Testis (tissue), 3 donors: ENCODE data around the gene F2. TPM values are rescaled to one million over a fixed set of nuclear protein-coding genes. Genes with fewer than 3 reads are reported as not detected.
"Not testable (repeated sequence)": the region's sequence is repeated elsewhere in the genome, so short reads cannot be mapped to it uniquely, and the experiment has no call there.

Experiments used
- DNase-seq: peaks from one replicate; pipeline ENCODE4 v3.0.0-alpha.2; 2019
- H3K27ac ChIP-seq, 2 donors: fragments of 200-600 bp; sonication (generic); one replicate each; pipeline ENCODE4 v1.5.1; 2019
- H3K27me3 ChIP-seq: fragments of 200-600 bp; sonication (generic); one replicate; pipeline ENCODE4 v1.5.1; 2019
- H3K36me3 ChIP-seq: fragments of 200-600 bp; sonication (generic); one replicate; pipeline ENCODE4 v1.5.1; 2017; ENCODE audit warnings: low read depth; ENCODE audit errors: missing control alignments
- H3K4me1 ChIP-seq: fragments of 200-600 bp; sonication (generic); one replicate; pipeline ENCODE4 v1.5.1; 2019
- H3K4me3 ChIP-seq, 2 donors: fragments of 200-600 bp; sonication (generic); one replicate each; pipeline ENCODE4 v1.5.1; 2017 to 2019
- H3K9me3 ChIP-seq: fragments of 200-600 bp; sonication (generic); one replicate; pipeline ENCODE4 v1.5.1; 2017
- POLR2A ChIP-seq: fragments of 450-650 bp; IDR thresholded peaks from one replicate; pipeline ENCODE4 v1.6.1; 2017; ENCODE audit warnings: antibody characterized with exemption, mild to moderate bottlenecking, moderate library complexity
- whole genome bisulfite sequencing, 2 donors: methylation state at CpG; one replicate each; pipeline ENCODE4 v1.1.5; 2018; 5-methylcytosine and 5-hydroxymethylcytosine counted together
- intact Hi-C: fragments of 100-400 bp; cut with DNase I; formaldehyde crosslinking; loops from one replicate; pipeline ENCODE4 v1.15.1; 2023; ENCODE audit warnings: low total_unique reads
- polyA plus RNA-seq: library from polyadenylated mRNA; stranded (reverse); fragments of 350-450 nt; fragmentation: Illumina TruSeq; extraction: RNeasy Lipid Tissue Mini Kit (QIAGEN cat#74804); gene quantifications from one replicate; pipeline ENCODE4 v1.2.3, GENCODE V29; 2014; ENCODE audit warnings: low read depth, low replicate concordance; ENCODE audit not compliant: insufficient read depth
- total RNA-seq, 2 donors: library from RNA; depleted of rRNA; stranded (reverse); fragments of >200 nt; gene quantifications; one replicate each; pipeline ENCODE4 v1.2.3, GENCODE V29; 2016
- TF ChIP-seq, protein P1 (sequence below), 3 experiments: fragments of 450-650 bp in 2 of 3; fragments of 200-600 bp in 1 of 3; sonication (generic) in 1 of 3; IDR thresholded peaks; one replicate each; pipeline ENCODE4 v1.5.1; 2016 to 2019; ENCODE audit warnings: antibody characterized with exemption in 3 of 3, mild to moderate bottlenecking in 2 of 3, moderate library complexity in 1 of 3

The F2 gene
- total and polyA plus RNA-seq, 3 donors from 2014 or later: 0.47 to 3.6 (median 2.4) TPM

DNA sequence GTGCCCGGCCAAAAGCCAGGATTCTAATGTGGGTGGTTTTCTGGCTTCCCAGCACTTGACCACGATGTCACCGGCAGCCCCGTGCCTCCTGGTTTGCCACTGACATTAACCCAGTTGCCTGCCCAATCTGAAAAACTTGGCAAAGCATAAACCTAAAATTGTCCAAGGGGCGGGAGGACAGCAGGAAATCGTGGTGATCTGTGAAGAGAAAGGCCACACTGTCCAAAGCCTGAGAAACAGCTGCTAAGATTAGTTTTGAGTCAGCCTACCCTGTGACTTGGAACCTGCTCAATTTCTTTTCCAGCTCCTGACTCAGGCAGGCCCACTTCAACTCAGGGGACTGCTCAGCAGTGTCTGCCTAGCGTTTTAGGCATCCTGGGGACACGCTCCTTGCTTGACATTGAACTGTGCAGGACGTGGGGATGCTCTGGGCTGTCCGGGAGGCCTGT lies 8.2 kb upstream of the F2 start:
- Histone ChIP-seq H3K27me3 (no peaks in the 10 kb centered on the region), H3K9me3 (no peaks in the 10 kb centered on the region), H3K4me3 (no peak overlapping the region), H3K4me1 (peaks cover 4% of the 10 kb centered on the region), H3K27ac (peak overlapping the region; percentile 71 to 89), H3K36me3 (no peaks in the 10 kb centered on the region)
- DNase-seq: peak; percentile 70
- TF ChIP-seq POLR2A: no peak
- TF ChIP-seq, protein P1, sequence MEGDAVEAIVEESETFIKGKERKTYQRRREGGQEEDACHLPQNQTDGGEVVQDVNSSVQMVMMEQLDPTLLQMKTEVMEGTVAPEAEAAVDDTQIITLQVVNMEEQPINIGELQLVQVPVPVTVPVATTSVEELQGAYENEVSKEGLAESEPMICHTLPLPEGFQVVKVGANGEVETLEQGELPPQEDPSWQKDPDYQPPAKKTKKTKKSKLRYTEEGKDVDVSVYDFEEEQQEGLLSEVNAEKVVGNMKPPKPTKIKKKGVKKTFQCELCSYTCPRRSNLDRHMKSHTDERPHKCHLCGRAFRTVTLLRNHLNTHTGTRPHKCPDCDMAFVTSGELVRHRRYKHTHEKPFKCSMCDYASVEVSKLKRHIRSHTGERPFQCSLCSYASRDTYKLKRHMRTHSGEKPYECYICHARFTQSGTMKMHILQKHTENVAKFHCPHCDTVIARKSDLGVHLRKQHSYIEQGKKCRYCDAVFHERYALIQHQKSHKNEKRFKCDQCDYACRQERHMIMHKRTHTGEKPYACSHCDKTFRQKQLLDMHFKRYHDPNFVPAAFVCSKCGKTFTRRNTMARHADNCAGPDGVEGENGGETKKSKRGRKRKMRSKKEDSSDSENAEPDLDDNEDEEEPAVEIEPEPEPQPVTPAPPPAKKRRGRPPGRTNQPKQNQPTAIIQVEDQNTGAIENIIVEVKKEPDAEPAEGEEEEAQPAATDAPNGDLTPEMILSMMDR (IDR thresholded peaks at IDR 0.05): no peak
- 43 to 47% methylated on average over 6 to 10 of the region's 10 CpGs for WGBS, 2 donors
- intact Hi-C loops: no loop called here

DNA sequence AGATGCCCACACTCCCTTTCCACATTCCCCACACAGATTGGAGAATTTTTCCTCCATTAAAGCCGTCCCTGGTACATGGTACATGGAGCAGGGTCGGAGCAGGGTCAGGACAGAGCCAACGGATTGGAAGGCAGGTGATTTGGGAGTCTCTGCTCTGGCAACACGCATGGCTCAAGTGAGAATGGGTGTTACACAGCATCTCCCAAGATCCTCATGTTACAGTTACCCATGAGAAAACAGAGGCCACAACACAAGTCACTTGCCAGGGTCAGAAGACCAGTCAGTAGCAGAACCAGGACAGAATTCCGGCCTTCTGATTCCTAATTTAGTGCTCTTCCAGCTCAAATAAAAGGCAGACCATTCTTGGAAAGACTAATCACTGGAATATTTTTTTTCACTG lies 7.7 kb upstream of the F2 start:
- intact Hi-C loops: no loop called here
- no peaks in the 10 kb centered on the region for H3K27me3 ChIP-seq
- H3K4me3 ChIP-seq: no peak overlapping the region
- DNase-seq: no peak
- H3K27ac ChIP-seq: peak overlapping the region; percentile 71 to 89
- WGBS, 2 donors: 62 to 63% methylated on average over 2 to 5 of the region's 5 CpGs
- no peaks in the 10 kb centered on the region for H3K9me3 ChIP-seq
- H3K4me1 ChIP-seq: peaks cover 4% of the 10 kb centered on the region
- TF ChIP-seq, protein P1 (IDR thresholded peaks at IDR 0.05): no peak
- no peak for TF ChIP-seq POLR2A
- H3K36me3 ChIP-seq: no peaks in the 10 kb centered on the region

- Histone ChIP-seq H3K9me3 (no peaks in the 10 kb centered on the region), H3K27ac (no peak overlapping the region), H3K27me3 (no peaks in the 10 kb centered on the region), H3K4me3 (no peak overlapping the region), H3K36me3 (no peaks in the 10 kb centered on the region), H3K4me1 (peaks cover 4% of the 10 kb centered on the region)
- no peak for DNase-seq
- 90% methylated on average over 7 of the region's 7 CpGs for WGBS, 2 donors
- intact Hi-C loops: no loop called here
- TF ChIP-seq, protein P1 (IDR thresholded peaks at IDR 0.05): no peak
- TF ChIP-seq POLR2A: no peak
Observed at GRCh38 chr11:46712874-46713576, 6.0 kb upstream of the F2 start.

DNA sequence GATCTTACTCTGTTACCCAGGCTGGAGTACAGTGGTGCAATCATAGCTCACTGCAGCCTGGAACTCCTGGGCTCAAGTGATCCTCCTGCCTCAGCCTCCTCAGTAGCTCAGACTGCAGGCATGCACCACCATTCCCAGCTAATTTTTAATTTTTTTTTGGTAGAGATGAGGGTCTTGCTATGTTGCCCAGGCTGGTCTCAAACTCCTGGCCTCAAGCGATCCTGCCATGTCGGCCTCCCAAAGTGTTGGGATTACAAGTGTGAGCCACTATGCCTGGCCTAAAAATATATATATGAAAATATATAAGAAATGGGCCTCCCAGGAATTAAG lies 1.2 kb upstream of the F2 start:
- DNase-seq, H3K4me1 ChIP-seq, H3K27ac ChIP-seq, H3K9me3 ChIP-seq, H3K27me3 ChIP-seq, intact Hi-C loops, H3K36me3 ChIP-seq, H3K4me3 ChIP-seq: not testable (repeated sequence)
- WGBS, 2 donors: 89 to 94% methylated on average over 2 of the region's 2 CpGs

- Histone ChIP-seq H3K9me3 (no peaks in the 10 kb centered on the region), H3K27me3 (no peaks in the 10 kb centered on the region), H3K36me3 (no peaks in the 10 kb centered on the region), H3K4me1 (no peaks in the 10 kb centered on the region), H3K4me3 (no peak overlapping the region), H3K27ac (no peak overlapping the region)
- TF ChIP-seq POLR2A: no peak
- TF ChIP-seq, protein P1 (IDR thresholded peaks at IDR 0.05): no peak
- 87 to 96% methylated on average over 8 to 11 of the region's 11 CpGs for WGBS, 2 donors
- intact Hi-C loops: no loop called here
- no peak for DNase-seq
Observed at GRCh38 chr11:46718155-46719019, 626 bp upstream of the F2 start.
